HepG2 (cell line): Measurements from ENCODE around the gene TBX3. TPM values are rescaled to one million over a fixed set of nuclear protein-coding genes. Genes with fewer than 3 reads are reported as not detected.

Experiments
- GABPB1 ChIP-seq: IDR thresholded peaks from 2 replicates; pipeline ENCODE4 v1.6.1; 2016; ENCODE audit warnings: mild to moderate bottlenecking, missing genetic modification reagents, moderate library complexity, missing compliant biosample characterization
- JUND ChIP-seq: sonication (generic); formaldehyde crosslinking; IDR thresholded peaks from 2 replicates; pipeline ENCODE4 v1.8.0; 2022; ENCODE audit warnings: mild to moderate bottlenecking, missing genetic modification reagents
- NAIF1 ChIP-seq: sonication (generic); formaldehyde crosslinking; IDR thresholded peaks from 2 replicates; pipeline ENCODE4 v1.5.0; 2020; ENCODE audit warnings: mild to moderate bottlenecking, missing genetic modification reagents, borderline replicate concordance
- NR2F1 ChIP-seq, 2 experiments: fragments of 450-650 bp in 1 of 2; formaldehyde crosslinking in 1 of 2; IDR thresholded peaks; 2 replicates each; pipeline versions ENCODE4 v1.5.0 to v1.6.1; 2016 to 2020; ENCODE audit warnings: mild to moderate bottlenecking in 1 of 2, missing compliant biosample characterization in 1 of 2, missing genetic modification reagents in 1 of 2, moderate library complexity in 1 of 2
- PAF1 ChIP-seq: IDR thresholded peaks from 2 replicates; pipeline ENCODE4 v1.6.1; 2016; ENCODE audit warnings: missing genetic modification reagents, missing compliant biosample characterization
- SRF ChIP-seq: IDR thresholded peaks from 2 replicates; pipeline ENCODE4 v1.6.1; 2011; ENCODE audit warnings: mild to moderate bottlenecking, low read depth, low read length, moderate library complexity
- TBX2 ChIP-seq: sonication (generic); formaldehyde crosslinking; IDR thresholded peaks from 2 replicates; pipeline ENCODE4 v1.5.0; 2020; ENCODE audit warnings: missing genetic modification reagents, mild to moderate bottlenecking, borderline replicate concordance
- ZBTB34 ChIP-seq: sonication (generic); formaldehyde crosslinking; IDR thresholded peaks from 2 replicates; pipeline ENCODE4 v1.8.0; 2022; ENCODE audit warnings: mild to moderate bottlenecking, missing genetic modification reagents
- ZBTB40 ChIP-seq, 2 experiments: fragments of 450-650 bp in 1 of 2; sonication (generic) in 1 of 2; formaldehyde crosslinking in 1 of 2; IDR thresholded peaks; 2 replicates each; pipeline versions ENCODE4 v1.6.1 to v1.8.0; 2016 to 2022; ENCODE audit warnings: antibody characterized with exemption in 1 of 2, mild to moderate bottlenecking in 1 of 2, missing genetic modification reagents in 1 of 2
- ZFP36L2 ChIP-seq: sonication (generic); formaldehyde crosslinking; IDR thresholded peaks from 2 replicates; pipeline ENCODE4 v1.4.0; 2020; ENCODE audit warnings: missing genetic modification reagents
- ZNF138 ChIP-seq: sonication (generic); formaldehyde crosslinking; IDR thresholded peaks from 2 replicates; pipeline ENCODE4 v1.5.0; 2020; ENCODE audit warnings: mild to moderate bottlenecking, low read depth, missing genetic modification reagents
- ZNF296 ChIP-seq: sonication (generic); formaldehyde crosslinking; conservative IDR thresholded peaks from 2 replicates; pipeline ENCODE4 v1.5.0; 2020; ENCODE audit warnings: mild to moderate bottlenecking, missing genetic modification reagents
- ZNF597 ChIP-seq: sonication (generic); formaldehyde crosslinking; IDR thresholded peaks from 2 replicates; pipeline ENCODE4 v1.5.0; 2020; ENCODE audit warnings: missing genetic modification reagents
- ZNF691 ChIP-seq: sonication (generic); formaldehyde crosslinking; IDR thresholded peaks from 2 replicates; pipeline ENCODE4 v1.4.0; 2020; ENCODE audit warnings: missing genetic modification reagents, low read depth, mild to moderate bottlenecking, borderline replicate concordance
- ZNF83 ChIP-seq: sonication (generic); formaldehyde crosslinking; IDR thresholded peaks from 2 replicates; pipeline ENCODE4 v1.4.0; 2020; ENCODE audit warnings: missing genetic modification reagents, mild to moderate bottlenecking, borderline replicate concordance
- polyA plus RNA-seq, 8 experiments: library from polyadenylated mRNA; depleted of rRNA in 3 of 8; stranded (reverse) in 7 of 8; unstranded in 1 of 8; fragments of >200 nt; fragmentation: Illumina TruSeq in 4 of 8; extraction: Trizol in 4 of 8; gene quantifications; 2 replicates each; pipeline versions ENCODE4 v1.2.1 to v1.2.3, GENCODE V29; 2011 to 2016; ENCODE audit warnings: low read depth in 4 of 8, missing spikeins in 1 of 8, mixed read lengths in 1 of 8; ENCODE audit not compliant: insufficient read depth in 1 of 8
- total RNA-seq, 5 experiments: library from RNA; depleted of rRNA; stranded (reverse); fragments of >200 nt; fragmentation: Illumina TruSeq; extraction: Trizol; gene quantifications; 2 replicates each; pipeline ENCODE4 v1.2.3, GENCODE V29; 2016; ENCODE audit warnings: low read depth in 1 of 5

TBX3 gene
- total and polyA plus RNA-seq, 2 of the 13 experiments (the other 11 are each of a cell fraction or from before 2014, with no cell fraction given), result 27.1 to 42.4 TPM

GRCh38 chr12:114655934-114656749 lies 27.8 kb downstream of the TBX3 start (continued):
- TF ChIP-seq ZNF691, result no peak
- TF ChIP-seq ZNF296 (CRISPR knock-in tag), result no peak
- no peak for TF ChIP-seq ZNF83
- no peak for TF ChIP-seq PAF1 (CRISPR knock-in tag)
- TF ChIP-seq GABPB1 (CRISPR knock-in tag), result peak; percentile 38; the same call in 1 of the 2 replicates
- TF ChIP-seq ZFP36L2 (CRISPR knock-in tag), result no peak
- TF ChIP-seq NAIF1 (CRISPR knock-in tag), result no peak
- 0 out of 2 replicates have a peak, but pooled peaks have one; percentile 11 for TF ChIP-seq ZBTB34
- peak; percentile 69 to 71; a peak in 2 of 4 replicates for TF ChIP-seq NR2F1 (CRISPR knock-in tag; IDR thresholded peaks at IDR 0.05)
- peak; percentile 87 for TF ChIP-seq TBX2
- TF ChIP-seq JUND (CRISPR knock-in tag), result no peak
- TF ChIP-seq ZBTB40 (IDR thresholded peaks at IDR 0.05), result no peak
- no peak; the same call in 1 of the 2 replicates for TF ChIP-seq ZBTB40 (CRISPR knock-in tag; IDR thresholded peaks at IDR 0.05)
- TF ChIP-seq ZNF597 (CRISPR knock-in tag), result no peak
- TF ChIP-seq ZNF138 (CRISPR knock-in tag), result no peak
- peak; percentile 88 for TF ChIP-seq SRF
